ENCODE measurements around the gene ODAD2.

ODAD2 gene, protein sequence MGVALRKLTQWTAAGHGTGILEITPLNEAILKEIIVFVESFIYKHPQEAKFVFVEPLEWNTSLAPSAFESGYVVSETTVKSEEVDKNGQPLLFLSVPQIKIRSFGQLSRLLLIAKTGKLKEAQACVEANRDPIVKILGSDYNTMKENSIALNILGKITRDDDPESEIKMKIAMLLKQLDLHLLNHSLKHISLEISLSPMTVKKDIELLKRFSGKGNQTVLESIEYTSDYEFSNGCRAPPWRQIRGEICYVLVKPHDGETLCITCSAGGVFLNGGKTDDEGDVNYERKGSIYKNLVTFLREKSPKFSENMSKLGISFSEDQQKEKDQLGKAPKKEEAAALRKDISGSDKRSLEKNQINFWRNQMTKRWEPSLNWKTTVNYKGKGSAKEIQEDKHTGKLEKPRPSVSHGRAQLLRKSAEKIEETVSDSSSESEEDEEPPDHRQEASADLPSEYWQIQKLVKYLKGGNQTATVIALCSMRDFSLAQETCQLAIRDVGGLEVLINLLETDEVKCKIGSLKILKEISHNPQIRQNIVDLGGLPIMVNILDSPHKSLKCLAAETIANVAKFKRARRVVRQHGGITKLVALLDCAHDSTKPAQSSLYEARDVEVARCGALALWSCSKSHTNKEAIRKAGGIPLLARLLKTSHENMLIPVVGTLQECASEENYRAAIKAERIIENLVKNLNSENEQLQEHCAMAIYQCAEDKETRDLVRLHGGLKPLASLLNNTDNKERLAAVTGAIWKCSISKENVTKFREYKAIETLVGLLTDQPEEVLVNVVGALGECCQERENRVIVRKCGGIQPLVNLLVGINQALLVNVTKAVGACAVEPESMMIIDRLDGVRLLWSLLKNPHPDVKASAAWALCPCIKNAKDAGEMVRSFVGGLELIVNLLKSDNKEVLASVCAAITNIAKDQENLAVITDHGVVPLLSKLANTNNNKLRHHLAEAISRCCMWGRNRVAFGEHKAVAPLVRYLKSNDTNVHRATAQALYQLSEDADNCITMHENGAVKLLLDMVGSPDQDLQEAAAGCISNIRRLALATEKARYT

DNA sequence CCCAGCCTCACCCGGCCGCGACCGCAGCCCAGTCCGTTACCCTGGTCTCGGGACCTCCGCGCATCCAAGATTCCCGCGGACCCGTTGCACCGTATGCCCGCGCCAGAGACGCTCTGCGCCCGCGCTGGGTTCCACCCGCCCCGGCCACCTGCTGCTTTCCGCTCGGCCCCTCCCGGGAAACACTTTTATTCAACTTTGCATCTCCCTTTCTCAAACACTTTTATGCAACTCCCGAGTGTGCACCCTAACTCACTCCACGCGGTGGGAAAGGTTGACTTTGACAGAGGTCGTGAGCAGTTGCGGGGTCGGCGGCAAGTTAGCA, at the start of gene ODAD2:
Gene ODAD2 (minus strand): TSS at position 126 of the 322 bp plus-strand sequence. CDS start 3,937 bp downstream, outside the sequence.
- DNase-seq (ENCODE audit: extremely low read depth, insufficient read length), result no peak
- TF ChIP-seq CTCF (IDR thresholded peaks at IDR 0.05; ENCODE audit: insufficient read depth, low read length, poor library complexity, severe bottlenecking), result no peak
- Histone ChIP-seq H3K36me3 (ENCODE audit: control insufficient read depth, insufficient read depth, low read length) (no peaks in the 10 kb centered on the region), H3K27me3 (replicated peaks; ENCODE audit: control insufficient read depth, insufficient read depth, low read length) (no peaks in the 10 kb centered on the region; the same call in 1 of the 2 replicates), H3K4me3 (replicated peaks; ENCODE audit: low read depth, low read length) (peak within 1 kb of the TSS; percentile 5; the same call in 1 of the 2 replicates)

- Histone ChIP-seq H3K36me3 (ENCODE audit: control insufficient read depth, insufficient read depth, low read length) (no peaks in the 10 kb centered on the region), H3K27me3 (replicated peaks; ENCODE audit: control insufficient read depth, insufficient read depth, low read length) (no peaks in the 10 kb centered on the region), H3K4me3 (replicated peaks; ENCODE audit: low read depth, low read length) (no peak overlapping the region)
- no peak for TF ChIP-seq CTCF (IDR thresholded peaks at IDR 0.05; ENCODE audit: insufficient read depth, low read length, poor library complexity, severe bottlenecking)
- DNase-seq (ENCODE audit: extremely low read depth, insufficient read length), result no peak
Measured at GRCh38 chr10:28047061-28047460, 48.2 kb upstream of the ODAD2 start.

- DNase-seq (ENCODE audit: extremely low read depth, insufficient read length), result no peak
- Histone ChIP-seq H3K27me3 (replicated peaks; ENCODE audit: control insufficient read depth, insufficient read depth, low read length) (no peaks in the 10 kb centered on the region), H3K4me3 (replicated peaks; ENCODE audit: low read depth, low read length) (no peak overlapping the region), H3K36me3 (ENCODE audit: control insufficient read depth, insufficient read depth, low read length) (no peaks in the 10 kb centered on the region)
- TF ChIP-seq CTCF (IDR thresholded peaks at IDR 0.05; ENCODE audit: insufficient read depth, low read length, poor library complexity, severe bottlenecking), result no peak
Measured at GRCh38 chr10:28046579-28046978, 47.7 kb upstream of the ODAD2 start.

GRCh38 chr10:28043941-28044340, 45.1 kb upstream of the ODAD2 start:
- H3K36me3 ChIP-seq (ENCODE audit: control insufficient read depth, insufficient read depth, low read length), result no peaks in the 10 kb centered on the region
- TF ChIP-seq CTCF (IDR thresholded peaks at IDR 0.05; ENCODE audit: insufficient read depth, low read length, poor library complexity, severe bottlenecking), result no peak
- H3K27me3 ChIP-seq (replicated peaks; ENCODE audit: control insufficient read depth, insufficient read depth, low read length), result no peaks in the 10 kb centered on the region
- no peak for DNase-seq (ENCODE audit: extremely low read depth, insufficient read length)
- H3K4me3 ChIP-seq (replicated peaks; ENCODE audit: low read depth, low read length), result no peak overlapping the region

- TF ChIP-seq CTCF (IDR thresholded peaks at IDR 0.05; ENCODE audit: insufficient read depth, low read length, poor library complexity, severe bottlenecking), result no peak
- no peaks in the 10 kb centered on the region for H3K36me3 ChIP-seq (ENCODE audit: control insufficient read depth, insufficient read depth, low read length)
- no peaks in the 10 kb centered on the region for H3K27me3 ChIP-seq (replicated peaks; ENCODE audit: control insufficient read depth, insufficient read depth, low read length)
- no peak overlapping the region for H3K4me3 ChIP-seq (replicated peaks; ENCODE audit: low read depth, low read length)
- DNase-seq (ENCODE audit: extremely low read depth, insufficient read length), result no peak
Measured at GRCh38 chr10:28036587-28036986, 37.7 kb upstream of the ODAD2 start.

Data from GM06990 (cell line).